DOHH2 (cell line): ENCODE results near the gene PDGFC.

Experiments used
- EZH2phosphoT487 ChIP-seq: fragments of 200-600 bp; sonication (generic); IDR thresholded peaks from 2 replicates; pipeline ENCODE4 v1.6.1; 2017; ENCODE audit warnings: borderline replicate concordance, mild to moderate bottlenecking, antibody characterized with exemption, low read length, moderate library complexity, mixed read lengths
- TF ChIP-seq, protein P1 (sequence below): fragments of 200-600 bp; sonication (generic); IDR thresholded peaks from one replicate; pipeline ENCODE4 v1.5.1; 2014; ENCODE audit warnings: antibody characterized with exemption, mild to moderate bottlenecking, low read depth, low read length; ENCODE audit not compliant: poor library complexity, severe bottlenecking

DNA sequence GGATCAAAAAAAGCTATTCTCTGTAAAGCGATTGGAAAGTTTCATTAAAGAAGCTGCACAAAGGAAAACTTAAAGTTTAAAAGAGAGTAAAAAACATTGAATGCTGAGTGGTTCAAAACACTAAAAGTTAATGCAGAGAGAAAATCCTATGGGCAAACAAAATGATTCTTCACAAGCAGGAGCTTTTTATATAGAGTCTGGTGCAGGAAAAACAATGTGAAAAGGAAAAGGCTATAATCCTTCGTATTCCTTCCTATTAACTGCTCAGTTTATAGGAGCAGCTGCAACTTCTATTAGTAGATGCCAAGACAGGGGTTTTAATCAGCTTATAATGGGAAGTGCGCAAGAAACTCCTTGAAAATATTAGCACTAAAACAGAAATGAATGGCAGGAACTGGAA, 100.7 kb downstream of the PDGFC start:
- TF ChIP-seq, protein P1, sequence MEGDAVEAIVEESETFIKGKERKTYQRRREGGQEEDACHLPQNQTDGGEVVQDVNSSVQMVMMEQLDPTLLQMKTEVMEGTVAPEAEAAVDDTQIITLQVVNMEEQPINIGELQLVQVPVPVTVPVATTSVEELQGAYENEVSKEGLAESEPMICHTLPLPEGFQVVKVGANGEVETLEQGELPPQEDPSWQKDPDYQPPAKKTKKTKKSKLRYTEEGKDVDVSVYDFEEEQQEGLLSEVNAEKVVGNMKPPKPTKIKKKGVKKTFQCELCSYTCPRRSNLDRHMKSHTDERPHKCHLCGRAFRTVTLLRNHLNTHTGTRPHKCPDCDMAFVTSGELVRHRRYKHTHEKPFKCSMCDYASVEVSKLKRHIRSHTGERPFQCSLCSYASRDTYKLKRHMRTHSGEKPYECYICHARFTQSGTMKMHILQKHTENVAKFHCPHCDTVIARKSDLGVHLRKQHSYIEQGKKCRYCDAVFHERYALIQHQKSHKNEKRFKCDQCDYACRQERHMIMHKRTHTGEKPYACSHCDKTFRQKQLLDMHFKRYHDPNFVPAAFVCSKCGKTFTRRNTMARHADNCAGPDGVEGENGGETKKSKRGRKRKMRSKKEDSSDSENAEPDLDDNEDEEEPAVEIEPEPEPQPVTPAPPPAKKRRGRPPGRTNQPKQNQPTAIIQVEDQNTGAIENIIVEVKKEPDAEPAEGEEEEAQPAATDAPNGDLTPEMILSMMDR: no peak
- no peak for TF ChIP-seq EZH2phosphoT487
